Measurements from ENCODE around the gene KCNAB3. TPM values are rescaled to one million over a fixed set of nuclear protein-coding genes. Genes with fewer than 3 reads are reported as not detected.

Gene KCNAB3
- total and polyA plus RNA-seq, 7 experiments from 2014 or later, result 0.10 to 18.0 (median 11.8) TPM

GRCh38 chr17:7886227-7887037, 43.2 kb downstream of the KCNAB3 start:
- ATAC-seq, result peak; percentile 18
- H3K4me3 Mint-ChIP-seq, result no peak overlapping the region
- H3K36me3 ChIP-seq (ENCODE audit: control insufficient read depth in 2 of 3, insufficient read depth in 3 of 3, low read length in 3 of 3), result peaks cover 7 to 30% (median 12%) of the 10 kb centered on the region in 3 experiments
- H3K27me3 ChIP-seq (ENCODE audit: control insufficient read depth in 2 of 2, insufficient read depth in 2 of 2, low read length in 2 of 2), result no peaks in the 10 kb centered on the region
- H3K4me3 ChIP-seq (ENCODE audit: low read length), result peak overlapping the region; percentile 61
- H3K27ac Mint-ChIP-seq, result no peak overlapping the region
- peak; percentile 29 to 84 (median 56) for DNase-seq
- H3K36me3 Mint-ChIP-seq, result peaks cover 7 to 11% (median 9%) of the 10 kb centered on the region in 5 donors
- CTCF ChIA-PET, result interaction anchor here (0.6 to 0.7 kb wide), 2 partner anchors 31 to 205 kb away, joined by 3 to 5 read pairs; no protein-coding TSS in a partner anchor
- peaks cover 0 to 6% (median 0%) of the 10 kb centered on the region in 11 donors for H3K9me3 Mint-ChIP-seq
- POLR2A ChIA-PET, result interaction anchor here (0.6 to 1.7 kb wide), 13 partner anchors 18 to 528 kb away, joined by 3 to 14 read pairs (median 4); partner anchors contain the start of genes CNTROB, CYB5D1, NAA38 and TRAPPC1
- H3K27ac ChIP-seq (ENCODE audit: low read depth, low read length), result peak overlapping the region; percentile 91
- peaks cover 0 to 17% (median 6%) of the 10 kb centered on the region in 7 donors for H3K4me1 Mint-ChIP-seq
- H3K27me3 Mint-ChIP-seq, result no peaks in the 10 kb centered on the region
- intact Hi-C loops (cut with micrococcal nuclease), result loop anchor here (1.0 to 10.0 kb wide), 21 partner anchors 9 to 451 kb away; partner anchors contain the start of genes CNTROB (in 2 of the 2), NAA38 (in 2 of the 2), CTC1 (in 1 of the 2) and KDM6B (in 1 of the 2)
- peaks cover 28 to 40% of the 10 kb centered on the region in 2 donors for H3K4me1 ChIP-seq (ENCODE audit: control insufficient read depth in 2 of 2, insufficient read depth in 2 of 2, low read length in 2 of 2)
- no peaks in the 10 kb centered on the region for H3K9me3 ChIP-seq (ENCODE audit: control insufficient read depth in 2 of 3, low read length in 3 of 3)

GRCh38 chr17:7885367-7886226, 44.1 kb downstream of the KCNAB3 start:
- ATAC-seq (no peak), DNase-seq (peak in 8 of 9 donors; percentile 17 to 63 (median 31))
- peaks cover 5 to 11% (median 5%) of the 10 kb centered on the region in 5 donors for H3K36me3 Mint-ChIP-seq
- Histone ChIP-seq H3K4me3 (ENCODE audit: low read length) (peak overlapping the region; percentile 61), H3K4me1 (ENCODE audit: control insufficient read depth in 2 of 2, insufficient read depth in 2 of 2, low read length in 2 of 2) (peaks cover 28 to 48% of the 10 kb centered on the region in 2 donors), H3K27me3 (ENCODE audit: control insufficient read depth in 2 of 2, insufficient read depth in 2 of 2, low read length in 2 of 2) (no peaks in the 10 kb centered on the region), H3K9me3 (ENCODE audit: control insufficient read depth in 2 of 3, low read length in 3 of 3) (no peaks in the 10 kb centered on the region), H3K36me3 (ENCODE audit: control insufficient read depth in 2 of 3, insufficient read depth in 3 of 3, low read length in 3 of 3) (peaks cover 3 to 21% (median 10%) of the 10 kb centered on the region in 3 experiments), H3K27ac (ENCODE audit: low read depth, low read length) (peak overlapping the region; percentile 91)
- peak overlapping the region in 2 of 10 donors; percentile 40 to 49 for H3K4me3 Mint-ChIP-seq
- intact Hi-C loops (cut with micrococcal nuclease), result loop anchor here (2.0 to 10.0 kb wide), 7 partner anchors 37 to 403 kb away; partner anchors contain the start of genes CNTROB (in 1 of the 2), CTC1 (in 1 of the 2), KDM6B (in 1 of the 2) and PFAS (in 1 of the 2)
- no peak overlapping the region for H3K27ac Mint-ChIP-seq
- peaks cover 0 to 16% (median 5%) of the 10 kb centered on the region in 7 donors for H3K4me1 Mint-ChIP-seq
- POLR2A ChIA-PET, result interaction anchor here (0.6 to 1.7 kb wide), 13 partner anchors 17 to 527 kb away, joined by 3 to 14 read pairs (median 4); partner anchors contain the start of genes CNTROB, CYB5D1, NAA38 and TRAPPC1
- peaks cover 0 to 6% (median 0%) of the 10 kb centered on the region in 11 donors for H3K9me3 Mint-ChIP-seq
- no peaks in the 10 kb centered on the region for H3K27me3 Mint-ChIP-seq
- CTCF ChIA-PET, result interaction anchor here (0.6 to 0.8 kb wide), 3 partner anchors 28 to 206 kb away, joined by 3 to 5 read pairs (median 3); partner anchors contain the start of genes CYB5D1 and NAA38

- no peaks in the 10 kb centered on the region for H3K27me3 ChIP-seq (ENCODE audit: control insufficient read depth in 2 of 2, insufficient read depth in 2 of 2, low read length in 2 of 2)
- H3K4me1 Mint-ChIP-seq, result peaks cover 0 to 13% (median 0%) of the 10 kb centered on the region in 7 donors
These were observed 44.9 kb downstream of the KCNAB3 start for GRCh38 chr17:7884581-7885366.

GRCh38 chr17:7883781-7884386, 45.8 kb downstream of the KCNAB3 start:
- no peaks in the 10 kb centered on the region for H3K9me3 ChIP-seq (ENCODE audit: control insufficient read depth in 2 of 3, low read length in 3 of 3)
- H3K4me3 ChIP-seq (ENCODE audit: low read length), result peak overlapping the region; percentile 61
- Mint-ChIP-seq H3K27ac (peak overlapping the region in 6 of 9 donors; percentile 61 to 94 (median 86)), H3K27me3 (no peaks in the 10 kb centered on the region), H3K4me3 (peak overlapping the region in 5 of 10 donors; percentile 77 to 89 (median 82)), H3K9me3 (peaks cover 0 to 6% (median 0%) of the 10 kb centered on the region in 11 donors), H3K4me1 (peaks cover 0 to 7% (median 0%) of the 10 kb centered on the region in 7 donors), H3K36me3 (peaks cover 0 to 6% (median 0%) of the 10 kb centered on the region in 5 donors)
- intact Hi-C loops (cut with micrococcal nuclease), result loop anchor here in 1 of 2 donors (1.0 to 10.0 kb wide), 2 partner anchors 13 to 341 kb away; no protein-coding TSS in a partner anchor
- CTCF ChIA-PET, result interaction anchor here (0.6 to 1.8 kb wide), 3 partner anchors 13 to 95 kb away, joined by 3 to 6 read pairs (median 6); no protein-coding TSS in a partner anchor
- ATAC-seq (no peak), DNase-seq (peak in 7 of 9 donors; percentile 38 to 75 (median 44))
- no peaks in the 10 kb centered on the region for H3K27me3 ChIP-seq (ENCODE audit: control insufficient read depth in 2 of 2, insufficient read depth in 2 of 2, low read length in 2 of 2)
- H3K36me3 ChIP-seq (ENCODE audit: control insufficient read depth in 2 of 3, insufficient read depth in 3 of 3, low read length in 3 of 3), result peaks cover 0 to 8% (median 4%) of the 10 kb centered on the region in 3 experiments
- POLR2A ChIA-PET, result interaction anchor here (0.6 to 2.6 kb wide), 9 partner anchors 12 to 269 kb away, joined by 3 to 11 read pairs (median 4); partner anchors contain the start of genes CNTROB, NAA38 and TRAPPC1
- H3K4me1 ChIP-seq (ENCODE audit: control insufficient read depth in 2 of 2, insufficient read depth in 2 of 2, low read length in 2 of 2), result peaks cover 22 to 39% of the 10 kb centered on the region in 2 donors
- peak overlapping the region; percentile 60 for H3K27ac ChIP-seq (ENCODE audit: low read depth, low read length)

More at GRCh38 chr17:7884581-7885366, 44.9 kb downstream of the KCNAB3 start:
- CTCF ChIA-PET, result no interaction called here
- DNase-seq (peak in 8 of 9 donors; percentile 20 to 45 (median 39)), ATAC-seq (no peak)
- intact Hi-C loops (cut with micrococcal nuclease), result loop anchor here (5.0 to 10.0 kb wide), 4 partner anchors 48 to 402 kb away; partner anchors contain the start of genes CNTROB (in 1 of the 2), POLR2A (in 1 of the 2), SLC35G6 (in 1 of the 2) and TRAPPC1 (in 1 of the 2)
- H3K4me3 Mint-ChIP-seq, result peak overlapping the region in 6 of 10 donors; percentile 60 to 89 (median 78)
- Histone ChIP-seq H3K4me1 (ENCODE audit: control insufficient read depth in 2 of 2, insufficient read depth in 2 of 2, low read length in 2 of 2) (peaks cover 28 to 48% of the 10 kb centered on the region in 2 donors), H3K9me3 (ENCODE audit: control insufficient read depth in 2 of 3, low read length in 3 of 3) (no peaks in the 10 kb centered on the region), H3K27ac (ENCODE audit: low read depth, low read length) (peak overlapping the region; percentile 91), H3K36me3 (ENCODE audit: control insufficient read depth in 2 of 3, insufficient read depth in 3 of 3, low read length in 3 of 3) (peaks cover 4 to 13% (median 6%) of the 10 kb centered on the region in 3 experiments), H3K4me3 (ENCODE audit: low read length) (no peak overlapping the region)
- peaks cover 0 to 6% (median 0%) of the 10 kb centered on the region in 5 donors for H3K36me3 Mint-ChIP-seq
- H3K27ac Mint-ChIP-seq, result peak overlapping the region in 5 of 9 donors; percentile 66 to 88 (median 72)
- POLR2A ChIA-PET, result interaction anchor here (1.0 to 2.6 kb wide), 4 partner anchors 13 to 235 kb away, joined by 3 to 11 read pairs (median 4); partner anchors contain the start of gene NAA38
- H3K9me3 Mint-ChIP-seq, result peaks cover 0 to 6% (median 0%) of the 10 kb centered on the region in 11 donors
- no peaks in the 10 kb centered on the region for H3K27me3 Mint-ChIP-seq

GRCh38 chr17:7882629-7883028, 47.0 kb downstream of the KCNAB3 start:
- ATAC-seq, result no peak
- CTCF ChIA-PET, result interaction anchor here (0.6 to 1.8 kb wide), 6 partner anchors 12 to 299 kb away, joined by 3 to 12 read pairs (median 6); partner anchors contain the start of gene MPDU1

More at GRCh38 chr17:7882629-7883028, 47.0 kb downstream of the KCNAB3 start:
- H3K4me1 ChIP-seq (ENCODE audit: control insufficient read depth in 2 of 2, insufficient read depth in 2 of 2, low read length in 2 of 2), result peaks cover 14 to 35% of the 10 kb centered on the region in 2 donors
- peaks cover 0 to 6% (median 0%) of the 10 kb centered on the region in 5 donors for H3K36me3 Mint-ChIP-seq
- peaks cover 0 to 8% (median 4%) of the 10 kb centered on the region in 3 experiments for H3K36me3 ChIP-seq (ENCODE audit: control insufficient read depth in 2 of 3, insufficient read depth in 3 of 3, low read length in 3 of 3)
- H3K9me3 Mint-ChIP-seq, result peaks cover 0 to 6% (median 0%) of the 10 kb centered on the region in 11 donors
- H3K4me3 ChIP-seq (ENCODE audit: low read length), result no peak overlapping the region
- peaks cover 0 to 7% (median under 1%) of the 10 kb centered on the region in 7 donors for H3K4me1 Mint-ChIP-seq
- no peaks in the 10 kb centered on the region for H3K27me3 Mint-ChIP-seq
- no peaks in the 10 kb centered on the region for H3K9me3 ChIP-seq (ENCODE audit: control insufficient read depth in 2 of 3, low read length in 3 of 3)
- no peak for DNase-seq
- POLR2A ChIA-PET, result interaction anchor here (0.5 to 2.6 kb wide), 14 partner anchors 11 to 255 kb away, joined by 3 to 11 read pairs (median 4); partner anchors contain the start of genes CNTROB, RNF227, SAT2 and TRAPPC1
- intact Hi-C loops (cut with micrococcal nuclease), result loop anchor here in 1 of 2 donors (1.0 to 10.0 kb wide), 2 partner anchors 11 to 342 kb away; no protein-coding TSS in a partner anchor
- H3K27ac Mint-ChIP-seq, result no peak overlapping the region
- no peak overlapping the region for H3K4me3 Mint-ChIP-seq
- H3K27ac ChIP-seq (ENCODE audit: low read depth, low read length), result peak overlapping the region; percentile 60
- H3K27me3 ChIP-seq (ENCODE audit: control insufficient read depth in 2 of 2, insufficient read depth in 2 of 2, low read length in 2 of 2), result no peaks in the 10 kb centered on the region

All from naive thymus-derived CD4-positive, alpha-beta T cell (primary cell).